HG03520 (cell line): ENCODE measurements around the gene MAPT.
"Not testable (repeated sequence)": the region's sequence is repeated elsewhere in the genome, so short reads cannot be mapped to it uniquely, and the experiment has no call there.

Source experiments
- ATAC-seq: cut with Tn5 transposase; IDR thresholded peaks from one replicate; pipeline ENCODE4 v1.9.1; 2021; ENCODE audit warnings: mild to moderate bottlenecking, moderate library complexity; ENCODE audit not compliant: unreplicated experiment

MAPT gene

GRCh38 chr17:45861165-45861564 is 33.2 kb upstream of the MAPT start:
- no peak for ATAC-seq

- not testable (repeated sequence) for ATAC-seq
Measured at GRCh38 chr17:45862127-45862526, 32.2 kb upstream of the MAPT start.

- no peak for ATAC-seq
Measured at GRCh38 chr17:45863857-45864654, 30.3 kb upstream of the MAPT start.

GRCh38 chr17:45867171-45867570 is 27.2 kb upstream of the MAPT start:
- no peak for ATAC-seq

- no peak for ATAC-seq
Measured at GRCh38 chr17:45867702-45868101, 26.7 kb upstream of the MAPT start.

- ATAC-seq, result no peak
Measured at GRCh38 chr17:45868276-45868675, 26.1 kb upstream of the MAPT start.

GRCh38 chr17:45869676-45870341 is 24.5 kb upstream of the MAPT start:
- no peak for ATAC-seq

- ATAC-seq, result no peak
Measured at GRCh38 chr17:45870342-45870974, 23.9 kb upstream of the MAPT start.

- ATAC-seq, result no peak
Measured at GRCh38 chr17:45871718-45872117, 22.6 kb upstream of the MAPT start.

- ATAC-seq, result no peak
Measured at GRCh38 chr17:45873728-45874127, 20.6 kb upstream of the MAPT start.

GRCh38 chr17:45874151-45874550 is 20.2 kb upstream of the MAPT start:
- no peak for ATAC-seq

GRCh38 chr17:45876539-45876938 is 17.8 kb upstream of the MAPT start:
- no peak for ATAC-seq

GRCh38 chr17:45877467-45877866 is 16.9 kb upstream of the MAPT start:
- ATAC-seq, result no peak

- ATAC-seq, result no peak
Measured at GRCh38 chr17:45883063-45883462, 11.3 kb upstream of the MAPT start.

- ATAC-seq, result no peak
Measured at GRCh38 chr17:45886852-45887251, 7.5 kb upstream of the MAPT start.

GRCh38 chr17:45888392-45888791 is 6.0 kb upstream of the MAPT start:
- ATAC-seq, result no peak

GRCh38 chr17:45889579-45889978 is 4.8 kb upstream of the MAPT start:
- no peak for ATAC-seq

- ATAC-seq, result no peak
Measured at GRCh38 chr17:45893725-45894021, 681 bp upstream of the MAPT start.

- no peak for ATAC-seq
Measured at GRCh38 chr17:45895304-45895968, 1.1 kb downstream of the MAPT start.

GRCh38 chr17:45895969-45896785 is 1.8 kb downstream of the MAPT start:
- no peak for ATAC-seq
